A549 (cell line): ENCODE results near the gene CACNG3. TPM values are rescaled to one million over a fixed set of nuclear protein-coding genes. Genes with fewer than 3 reads are reported as not detected.

ENCODE experiments used
- ATAC-seq, 2 experiments: fragments of 200-7000 bp in 1 of 2; fragments of >200 bp in 1 of 2; cut with Nextera tagmentation in 1 of 2; cut with Tn5 transposase in 1 of 2; 3 replicates each; pipeline versions ENCODE4 v1.8.0 to v1.9.1; 2018 to 2020; ENCODE audit warnings: mild to moderate bottlenecking in 1 of 2, moderate library complexity in 1 of 2
- CTCF ChIA-PET: fragments of 300-600 bp; sonication (Branson Sonifier 250); formaldehyde crosslinking; extraction: SDS; loops from one replicate; lab custom pipeline; 2021; ENCODE audit warnings: antibody characterized with exemption, inconsistent platforms; lab: Yijun Ruan, JAX
- POLR2A ChIA-PET: fragments of 350-600 bp; formaldehyde crosslinking; extraction: SDS; loops from one replicate; lab custom pipeline; 2021; ENCODE audit warnings: antibody characterized with exemption, inconsistent platforms; lab: Yijun Ruan, JAX
- DNase-seq, 2 experiments: peaks; one replicate each; pipeline versions ENCODE4 v3.0.0 to v3.0.0-alpha.2; 2011 to 2016; ENCODE audit warnings: low read depth in 1 of 2, low spot score in 1 of 2
- FAIRE-seq: peaks from 2 replicates; lab custom pipeline; 2011; peaks lifted over from hg19 to GRCh38; lab: Jason Lieb, UNC
- H3K27ac ChIP-seq, 2 experiments: fragments of >200 bp; sonication (Bioruptor Twin); formaldehyde crosslinking; 3 replicates each; pipeline ENCODE4 v1.5.1; 2016 to 2017
- H3K4me1 ChIP-seq: fragments of >200 bp; sonication (Bioruptor Twin); formaldehyde crosslinking; 3 replicates; pipeline ENCODE4 v1.6.1; 2016
- H3K4me2 ChIP-seq: fragments of >200 bp; sonication (Bioruptor Twin); formaldehyde crosslinking; 3 replicates; pipeline ENCODE4 v1.6.1; 2016
- H3K4me3 ChIP-seq: fragments of >200 bp; sonication (Bioruptor Twin); formaldehyde crosslinking; 3 replicates; pipeline ENCODE4 v1.5.1; 2016
- H3K9me3 ChIP-seq: fragments of >200 bp; sonication (Bioruptor Twin); formaldehyde crosslinking; 3 replicates; pipeline ENCODE4 v1.6.1; 2016
- EHF ChIP-seq: fragments of 250-450 bp; sonication (Bioruptor Pico); IDR thresholded peaks from 2 replicates; pipeline ENCODE4 v1.5.0; 2020; ENCODE audit warnings: mild to moderate bottlenecking
- EHMT2 ChIP-seq: fragments of 200-600 bp; sonication (generic); IDR thresholded peaks from 2 replicates; pipeline ENCODE4 v1.6.1; 2016; ENCODE audit warnings: antibody characterized with exemption, low read depth, mild to moderate bottlenecking, moderate library complexity
- ESRRA ChIP-seq: fragments of 150-350 bp; IDR thresholded peaks from 2 replicates; pipeline ENCODE4 v1.6.1; 2014; ENCODE audit warnings: mild to moderate bottlenecking, low read length, borderline replicate concordance
- FOXS1 ChIP-seq: fragments of 250-450 bp; sonication (Bioruptor Pico); IDR thresholded peaks from 2 replicates; pipeline ENCODE4 v1.5.0; 2020; ENCODE audit warnings: mild to moderate bottlenecking, moderate library complexity
- GATA3 ChIP-seq: IDR thresholded peaks from 2 replicates; pipeline ENCODE4 v1.6.1; 2012; ENCODE audit warnings: borderline replicate concordance
- HEYL ChIP-seq: fragments of 250-450 bp; sonication (Bioruptor Pico); IDR thresholded peaks from 2 replicates; pipeline ENCODE4 v1.8.0; 2021; ENCODE audit warnings: mild to moderate bottlenecking, moderate library complexity
- HOXB13 ChIP-seq: fragments of 250-450 bp; sonication (Bioruptor Pico); IDR thresholded peaks from 2 replicates; pipeline ENCODE4 v1.5.0; 2020; ENCODE audit warnings: low read depth, mild to moderate bottlenecking, moderate library complexity
- HOXB5 ChIP-seq: fragments of 250-450 bp; sonication (Bioruptor Pico); IDR thresholded peaks from 2 replicates; pipeline ENCODE4 v1.5.0; 2020; ENCODE audit warnings: mild to moderate bottlenecking, moderate library complexity
- JUN ChIP-seq, 2 experiments: fragments of >200 bp; sonication (Bioruptor Twin); formaldehyde crosslinking; IDR thresholded peaks; 2 replicates in 1 of 2; 3 replicates in 1 of 2; pipeline ENCODE4 v1.6.1; 2016 to 2017
- JUNB ChIP-seq: fragments of >200 bp; sonication (Bioruptor Twin); formaldehyde crosslinking; IDR thresholded peaks from 2 replicates; pipeline ENCODE4 v1.6.1; 2016
- KDM5A ChIP-seq: fragments of 200-600 bp; sonication (generic); IDR thresholded peaks from 2 replicates; pipeline ENCODE4 v1.6.1; 2016; ENCODE audit warnings: antibody characterized with exemption, mild to moderate bottlenecking
- MAFK ChIP-seq: fragments of 450-650 bp; IDR thresholded peaks from 2 replicates; pipeline ENCODE4 v1.6.1; 2014; ENCODE audit not compliant: partially characterized antibody
- MAZ ChIP-seq: fragments of 150-350 bp; IDR thresholded peaks from 2 replicates; pipeline ENCODE4 v1.6.1; 2014; ENCODE audit warnings: antibody characterized with exemption, low read depth, low read length, borderline replicate concordance
- MYC ChIP-seq: IDR thresholded peaks from 2 replicates; pipeline ENCODE4 v1.6.1; 2012; ENCODE audit warnings: mild to moderate bottlenecking, inconsistent platforms, low read length, improper control_type of control experiment, borderline replicate concordance
- NFE2L2 ChIP-seq: fragments of 150-350 bp; conservative IDR thresholded peaks from 2 replicates; pipeline ENCODE4 v1.6.1; 2014; ENCODE audit warnings: low read length
- NPAS2 ChIP-seq: fragments of 250-450 bp; sonication (Bioruptor Pico); IDR thresholded peaks from 2 replicates; pipeline ENCODE4 v1.8.0; 2022; ENCODE audit warnings: mild to moderate bottlenecking, moderate library complexity, borderline replicate concordance
- PHF8 ChIP-seq: fragments of 200-600 bp; sonication (generic); IDR thresholded peaks from 2 replicates; pipeline ENCODE4 v1.6.1; 2016; ENCODE audit warnings: low read depth, mild to moderate bottlenecking, antibody characterized with exemption, moderate library complexity, borderline replicate concordance
- SREBF2 ChIP-seq: fragments of 450-650 bp; IDR thresholded peaks from 2 replicates; pipeline ENCODE4 v1.6.1; 2014; ENCODE audit warnings: mild to moderate bottlenecking, moderate library complexity
- TFCP2L1 ChIP-seq: fragments of 250-450 bp; sonication (Bioruptor Pico); IDR thresholded peaks from 2 replicates; pipeline ENCODE4 v1.5.0; 2021; ENCODE audit warnings: mild to moderate bottlenecking
- TP53 ChIP-seq: fragments of 250-450 bp; sonication (Bioruptor Pico); IDR thresholded peaks from 2 replicates; pipeline ENCODE4 v1.5.0; 2021; ENCODE audit warnings: mild to moderate bottlenecking, moderate library complexity
- ZFP36 ChIP-seq: fragments of 450-650 bp; IDR thresholded peaks from 2 replicates; pipeline ENCODE4 v1.6.1; 2014; ENCODE audit warnings: borderline replicate concordance; ENCODE audit not compliant: partially characterized antibody
- ZNF302 ChIP-seq: fragments of 250-450 bp; sonication (Bioruptor Pico); IDR thresholded peaks from 2 replicates; pipeline ENCODE4 v1.9.0; 2021; ENCODE audit warnings: inconsistent platforms, mild to moderate bottlenecking, moderate library complexity
- WGBS: methylation state at CpG from one replicate; pipeline ENCODE4 v1.1.6; 2017; ENCODE audit errors: missing lambda C conversion rate; 5-methylcytosine and 5-hydroxymethylcytosine counted together
- polyA plus RNA-seq, 4 experiments: library from polyadenylated mRNA; depleted of rRNA in 3 of 4; stranded (reverse); fragments of >200 nt; fragmentation: RNase III in 1 of 4; extraction: RNeasy Plus Mini Kit Qiagen cat#74134 plus additional on column Dnase treatment in 1 of 4; gene quantifications; 2 replicates in 3 of 4; 3 replicates in 1 of 4; pipeline ENCODE4 v1.2.3, GENCODE V29; 2011 to 2017
- TF ChIP-seq, protein P1 (sequence below): IDR thresholded peaks from 2 replicates; pipeline ENCODE4 v1.6.1; 2012
- TF ChIP-seq, protein P2 (sequence below): fragments of >200 bp; sonication (Bioruptor Twin); formaldehyde crosslinking; IDR thresholded peaks from 3 replicates; pipeline ENCODE4 v1.6.1; 2016
- TF ChIP-seq, protein P3 (sequence below): fragments of 450-650 bp; IDR thresholded peaks from 2 replicates; pipeline ENCODE4 v1.6.1; 2014; ENCODE audit warnings: antibody characterized with exemption
- TF ChIP-seq, protein P4 (sequence below): fragments of >200 bp; sonication (Bioruptor Twin); formaldehyde crosslinking; IDR thresholded peaks from 3 replicates; pipeline ENCODE4 v1.5.1; 2016
- TF ChIP-seq, protein P5 (sequence below): fragments of 200-600 bp; sonication (generic); IDR thresholded peaks from 2 replicates; pipeline ENCODE4 v1.6.1; 2016; ENCODE audit warnings: antibody characterized with exemption, mild to moderate bottlenecking, moderate library complexity

CACNG3 gene
- polyA plus RNA-seq, 2 of the 4 experiments (the other 2 are of a cell fraction): not detected

DNA sequence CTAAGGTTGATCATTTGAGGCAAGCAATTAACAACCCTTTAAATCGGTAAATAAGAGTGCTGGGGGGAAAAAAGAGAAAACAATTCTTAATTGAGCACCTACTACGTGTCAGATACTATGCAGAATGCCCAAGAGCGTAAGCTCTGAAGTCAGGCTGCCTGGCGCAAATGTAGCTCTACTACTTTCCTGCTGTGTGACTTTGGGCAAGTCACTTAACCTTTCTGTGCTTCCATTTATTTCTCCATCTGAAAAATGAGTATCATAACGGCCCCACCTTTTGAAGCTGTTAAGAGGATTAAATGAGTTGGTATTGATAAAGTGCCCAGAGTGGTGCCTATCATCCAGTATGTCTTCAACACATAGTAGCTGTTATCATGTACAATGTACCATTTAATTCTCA lies 102.0 kb downstream of the CACNG3 start:
- WGBS: 34% methylated on average over 5 of the region's 5 CpGs
- Histone ChIP-seq H3K4me2 (no peak overlapping the region), H3K27ac (no peak overlapping the region), H3K4me3 (no peak overlapping the region), H3K4me1 (no peaks in the 10 kb centered on the region), H3K9me3 (no peaks in the 10 kb centered on the region)
- POLR2A ChIA-PET: no interaction called here
- ATAC-seq (no peak), DNase-seq (no peak), FAIRE-seq (no peak)
- CTCF ChIA-PET: no interaction called here
- no peak for TF ChIP-seq TP53 (CRISPR knock-in tag)
- TF ChIP-seq GATA3: no peak
- TF ChIP-seq ESRRA: no peak
- TF ChIP-seq MAFK: no peak
- TF ChIP-seq FOXS1 (CRISPR knock-in tag): no peak
- TF ChIP-seq, protein P1, sequence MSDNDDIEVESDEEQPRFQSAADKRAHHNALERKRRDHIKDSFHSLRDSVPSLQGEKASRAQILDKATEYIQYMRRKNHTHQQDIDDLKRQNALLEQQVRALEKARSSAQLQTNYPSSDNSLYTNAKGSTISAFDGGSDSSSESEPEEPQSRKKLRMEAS: no peak
- TF ChIP-seq, protein P2, sequence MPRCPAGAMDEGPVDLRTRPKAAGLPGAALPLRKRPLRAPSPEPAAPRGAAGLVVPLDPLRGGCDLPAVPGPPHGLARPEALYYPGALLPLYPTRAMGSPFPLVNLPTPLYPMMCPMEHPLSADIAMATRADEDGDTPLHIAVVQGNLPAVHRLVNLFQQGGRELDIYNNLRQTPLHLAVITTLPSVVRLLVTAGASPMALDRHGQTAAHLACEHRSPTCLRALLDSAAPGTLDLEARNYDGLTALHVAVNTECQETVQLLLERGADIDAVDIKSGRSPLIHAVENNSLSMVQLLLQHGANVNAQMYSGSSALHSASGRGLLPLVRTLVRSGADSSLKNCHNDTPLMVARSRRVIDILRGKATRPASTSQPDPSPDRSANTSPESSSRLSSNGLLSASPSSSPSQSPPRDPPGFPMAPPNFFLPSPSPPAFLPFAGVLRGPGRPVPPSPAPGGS: no peak
- TF ChIP-seq NPAS2 (CRISPR knock-in tag): no peak

DNA sequence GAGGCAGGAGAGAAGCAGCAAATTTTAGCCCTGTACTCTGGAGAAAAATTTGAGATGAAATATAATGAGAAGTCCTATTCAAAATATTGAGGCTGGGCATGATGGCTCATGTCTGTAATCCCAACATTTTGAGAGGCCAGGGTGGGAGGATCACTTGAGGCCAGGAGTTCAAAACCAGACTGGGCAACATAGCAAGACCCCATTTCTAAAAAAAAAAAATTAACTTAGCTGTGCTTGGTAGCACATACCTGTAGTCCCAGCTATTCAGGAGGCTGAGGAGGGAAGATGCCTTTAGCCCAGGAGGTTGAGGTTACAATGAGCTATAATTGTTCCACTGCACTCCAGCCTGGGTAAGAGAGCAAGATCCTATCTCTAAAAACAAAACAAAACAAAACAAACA lies 103.4 kb downstream of the CACNG3 start:
- DNase-seq: no peak
- TF ChIP-seq MYC: no peak
- no peak for TF ChIP-seq NPAS2 (CRISPR knock-in tag)
- TF ChIP-seq NFE2L2: no peak
- TF ChIP-seq JUN (IDR thresholded peaks at IDR 0.05): no peak
- no peak for TF ChIP-seq TFCP2L1 (CRISPR knock-in tag)
- TF ChIP-seq GATA3: no peak
- no peak for TF ChIP-seq KDM5A
- no peak for TF ChIP-seq JUNB
- TF ChIP-seq HOXB13 (CRISPR knock-in tag): no peak
- no peak for TF ChIP-seq MAZ
- TF ChIP-seq PHF8: no peak
- TF ChIP-seq HEYL (CRISPR knock-in tag): no peak
- TF ChIP-seq, all 56 proteins: peak for 0
- no peak for FAIRE-seq
- ChIA-PET CTCF (no interaction called here), POLR2A (no interaction called here)
- no peaks in the 10 kb centered on the region for H3K9me3 ChIP-seq
- ATAC-seq: no peak
- no peaks in the 10 kb centered on the region for H3K4me1 ChIP-seq
- no peak overlapping the region for H3K4me2 ChIP-seq
- H3K4me3 ChIP-seq: no peak overlapping the region
- H3K27ac ChIP-seq: no peak overlapping the region

DNA sequence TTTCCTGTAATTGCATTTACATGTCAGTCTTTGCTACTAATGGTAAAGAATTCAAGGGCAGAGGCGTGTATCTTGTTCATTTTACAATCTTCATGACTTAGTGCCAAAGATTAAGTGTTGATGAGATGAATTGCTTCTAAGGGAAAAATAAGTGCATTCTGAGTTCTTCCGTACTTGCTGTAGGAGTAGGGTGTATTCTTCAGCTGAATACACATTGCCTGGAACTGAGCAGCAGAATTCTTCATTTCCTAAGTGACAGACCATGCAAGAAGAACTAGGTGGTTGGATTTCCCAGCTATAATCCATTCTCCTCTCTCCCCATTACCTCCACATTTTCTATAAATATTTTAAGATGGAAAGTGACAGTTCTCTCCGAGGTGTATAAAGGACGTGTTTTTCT lies 104.8 kb downstream of the CACNG3 start:
- Histone ChIP-seq H3K4me2 (no peak overlapping the region), H3K4me3 (no peak overlapping the region), H3K9me3 (no peaks in the 10 kb centered on the region), H3K27ac (no peak overlapping the region), H3K4me1 (no peaks in the 10 kb centered on the region)
- ChIA-PET CTCF (no interaction called here), POLR2A (no interaction called here)
- FAIRE-seq (no peak), ATAC-seq (no peak), DNase-seq (no peak)
- 8% methylated on average over 4 of the region's 4 CpGs for WGBS
- no peak for TF ChIP-seq EHF (CRISPR knock-in tag)
- TF ChIP-seq MYC: no peak
- TF ChIP-seq, protein P3, sequence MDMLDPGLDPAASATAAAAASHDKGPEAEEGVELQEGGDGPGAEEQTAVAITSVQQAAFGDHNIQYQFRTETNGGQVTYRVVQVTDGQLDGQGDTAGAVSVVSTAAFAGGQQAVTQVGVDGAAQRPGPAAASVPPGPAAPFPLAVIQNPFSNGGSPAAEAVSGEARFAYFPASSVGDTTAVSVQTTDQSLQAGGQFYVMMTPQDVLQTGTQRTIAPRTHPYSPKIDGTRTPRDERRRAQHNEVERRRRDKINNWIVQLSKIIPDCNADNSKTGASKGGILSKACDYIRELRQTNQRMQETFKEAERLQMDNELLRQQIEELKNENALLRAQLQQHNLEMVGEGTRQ: no peak
- TF ChIP-seq MAFK: no peak
- no peak for TF ChIP-seq KDM5A
- TF ChIP-seq, protein P2: no peak
- TF ChIP-seq, protein P4, sequence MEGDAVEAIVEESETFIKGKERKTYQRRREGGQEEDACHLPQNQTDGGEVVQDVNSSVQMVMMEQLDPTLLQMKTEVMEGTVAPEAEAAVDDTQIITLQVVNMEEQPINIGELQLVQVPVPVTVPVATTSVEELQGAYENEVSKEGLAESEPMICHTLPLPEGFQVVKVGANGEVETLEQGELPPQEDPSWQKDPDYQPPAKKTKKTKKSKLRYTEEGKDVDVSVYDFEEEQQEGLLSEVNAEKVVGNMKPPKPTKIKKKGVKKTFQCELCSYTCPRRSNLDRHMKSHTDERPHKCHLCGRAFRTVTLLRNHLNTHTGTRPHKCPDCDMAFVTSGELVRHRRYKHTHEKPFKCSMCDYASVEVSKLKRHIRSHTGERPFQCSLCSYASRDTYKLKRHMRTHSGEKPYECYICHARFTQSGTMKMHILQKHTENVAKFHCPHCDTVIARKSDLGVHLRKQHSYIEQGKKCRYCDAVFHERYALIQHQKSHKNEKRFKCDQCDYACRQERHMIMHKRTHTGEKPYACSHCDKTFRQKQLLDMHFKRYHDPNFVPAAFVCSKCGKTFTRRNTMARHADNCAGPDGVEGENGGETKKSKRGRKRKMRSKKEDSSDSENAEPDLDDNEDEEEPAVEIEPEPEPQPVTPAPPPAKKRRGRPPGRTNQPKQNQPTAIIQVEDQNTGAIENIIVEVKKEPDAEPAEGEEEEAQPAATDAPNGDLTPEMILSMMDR: no peak
- no peak for TF ChIP-seq EHMT2
- TF ChIP-seq, protein P5, sequence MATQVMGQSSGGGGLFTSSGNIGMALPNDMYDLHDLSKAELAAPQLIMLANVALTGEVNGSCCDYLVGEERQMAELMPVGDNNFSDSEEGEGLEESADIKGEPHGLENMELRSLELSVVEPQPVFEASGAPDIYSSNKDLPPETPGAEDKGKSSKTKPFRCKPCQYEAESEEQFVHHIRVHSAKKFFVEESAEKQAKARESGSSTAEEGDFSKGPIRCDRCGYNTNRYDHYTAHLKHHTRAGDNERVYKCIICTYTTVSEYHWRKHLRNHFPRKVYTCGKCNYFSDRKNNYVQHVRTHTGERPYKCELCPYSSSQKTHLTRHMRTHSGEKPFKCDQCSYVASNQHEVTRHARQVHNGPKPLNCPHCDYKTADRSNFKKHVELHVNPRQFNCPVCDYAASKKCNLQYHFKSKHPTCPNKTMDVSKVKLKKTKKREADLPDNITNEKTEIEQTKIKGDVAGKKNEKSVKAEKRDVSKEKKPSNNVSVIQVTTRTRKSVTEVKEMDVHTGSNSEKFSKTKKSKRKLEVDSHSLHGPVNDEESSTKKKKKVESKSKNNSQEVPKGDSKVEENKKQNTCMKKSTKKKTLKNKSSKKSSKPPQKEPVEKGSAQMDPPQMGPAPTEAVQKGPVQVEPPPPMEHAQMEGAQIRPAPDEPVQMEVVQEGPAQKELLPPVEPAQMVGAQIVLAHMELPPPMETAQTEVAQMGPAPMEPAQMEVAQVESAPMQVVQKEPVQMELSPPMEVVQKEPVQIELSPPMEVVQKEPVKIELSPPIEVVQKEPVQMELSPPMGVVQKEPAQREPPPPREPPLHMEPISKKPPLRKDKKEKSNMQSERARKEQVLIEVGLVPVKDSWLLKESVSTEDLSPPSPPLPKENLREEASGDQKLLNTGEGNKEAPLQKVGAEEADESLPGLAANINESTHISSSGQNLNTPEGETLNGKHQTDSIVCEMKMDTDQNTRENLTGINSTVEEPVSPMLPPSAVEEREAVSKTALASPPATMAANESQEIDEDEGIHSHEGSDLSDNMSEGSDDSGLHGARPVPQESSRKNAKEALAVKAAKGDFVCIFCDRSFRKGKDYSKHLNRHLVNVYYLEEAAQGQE: no peak
- no peak for TF ChIP-seq ZNF302 (CRISPR knock-in tag)
- no peak for TF ChIP-seq ZFP36
- TF ChIP-seq HOXB5 (CRISPR knock-in tag): no peak
- no peak for TF ChIP-seq SREBF2
- TF ChIP-seq HEYL (CRISPR knock-in tag): no peak
